Esophagus mucosa (tissue), 1 donor: ENCODE measurements around the gene TMSB4X. TPM values are rescaled to one million over a fixed set of nuclear protein-coding genes. Genes with fewer than 3 reads are reported as not detected.
A peak's percentile ranks its signal among the peaks of the same experiment; 100 is the strongest.
"Not testable (repeated sequence)": the region's sequence is repeated elsewhere in the genome, so short reads cannot be mapped to it uniquely, and the experiment has no call there.

Source experiments
- ATAC-seq: fragments of 200-7000 bp; cut with Tn5 transposase; one replicate; pipeline ENCODE4 v1.9.1; 2020
- total RNA-seq: library from RNA; stranded (reverse); gene quantifications from one replicate; pipeline ENCODE4 v1.2.4, GENCODE V29; 2023
- donor health status: DM: yes; HTN: yes; CAD: no.

Gene TMSB4X
- total RNA-seq, 1 donor from 2014 or later = 1,041 TPM

DNA sequence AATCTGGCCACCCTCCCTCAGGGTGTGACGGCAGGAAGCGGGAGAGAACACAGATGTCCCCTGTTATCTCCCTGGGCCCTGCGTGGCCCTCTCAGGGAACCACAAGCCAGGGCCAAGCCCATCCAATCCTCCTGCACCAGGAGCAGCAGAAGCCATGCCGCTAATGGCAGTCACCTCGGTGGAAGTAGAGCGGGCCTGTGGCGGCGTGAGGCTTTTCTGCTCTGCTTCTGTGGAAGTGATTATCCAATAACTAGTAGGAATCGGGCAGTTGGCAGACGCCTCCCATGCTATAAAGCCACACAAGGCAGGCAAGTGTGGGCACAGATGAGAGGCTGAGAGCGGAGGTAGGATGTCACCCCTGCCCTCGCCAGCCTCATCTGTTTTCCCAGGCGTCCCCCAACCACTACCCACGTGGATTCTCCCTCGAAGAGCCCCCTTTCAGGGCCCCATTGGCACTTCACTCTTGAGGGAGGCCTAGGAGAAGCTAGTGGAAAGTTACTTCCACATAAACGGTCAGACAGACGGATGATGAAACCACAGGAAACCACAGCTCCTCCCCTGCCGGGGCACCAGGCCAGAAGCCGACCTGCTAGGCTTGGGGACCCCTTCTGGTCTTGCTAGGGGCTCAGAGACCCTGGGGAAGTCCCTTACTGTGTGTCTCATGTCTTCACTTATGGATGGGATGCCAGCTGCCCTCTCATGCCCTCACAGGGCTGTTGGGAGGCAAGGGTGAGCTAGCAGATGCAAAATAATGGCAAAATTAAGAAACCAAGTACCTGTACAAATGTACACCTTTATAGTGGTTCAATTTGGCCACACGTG is 18.8 kb upstream of the TMSB4X start:
- peak; percentile 60 for ATAC-seq

DNA sequence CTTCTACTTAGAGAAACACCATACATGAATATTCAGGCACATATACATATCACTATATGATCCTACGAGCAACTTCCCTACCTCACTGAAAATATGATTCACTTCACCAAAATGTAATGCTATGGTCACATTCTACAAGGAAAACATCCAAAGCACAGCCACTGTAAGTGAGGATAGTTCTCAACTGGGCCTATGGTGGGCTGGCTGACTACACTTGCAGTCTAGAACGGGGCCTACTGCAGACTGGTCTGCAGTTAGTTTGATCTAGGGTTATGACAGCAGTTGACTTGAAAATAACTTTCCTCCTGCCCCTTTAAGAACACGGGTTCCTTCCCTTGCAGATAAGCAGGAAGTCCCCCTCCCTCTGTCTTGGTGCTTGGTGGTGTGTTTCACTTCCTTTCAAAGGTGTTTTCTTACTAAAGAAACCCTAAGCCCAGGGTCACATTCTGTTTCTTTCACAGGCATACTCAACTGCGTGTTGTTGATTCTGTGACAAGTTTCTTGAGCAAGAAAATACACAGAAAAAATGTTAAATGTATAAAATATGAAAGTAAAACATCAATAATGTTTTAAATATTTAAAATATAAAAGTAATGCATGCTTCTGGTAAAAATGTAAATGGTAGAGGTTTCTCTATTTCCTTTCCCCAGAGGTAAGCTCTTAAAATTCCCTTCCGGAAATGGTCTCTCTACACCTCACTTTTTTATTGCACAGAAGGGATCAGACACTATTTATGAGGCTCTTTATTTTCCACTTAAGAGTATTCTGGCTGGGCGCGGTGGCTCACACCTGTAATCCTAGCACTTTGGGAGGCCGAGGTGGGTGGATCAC is 18.0 kb upstream of the TMSB4X start:
- ATAC-seq = peak; percentile 56

DNA sequence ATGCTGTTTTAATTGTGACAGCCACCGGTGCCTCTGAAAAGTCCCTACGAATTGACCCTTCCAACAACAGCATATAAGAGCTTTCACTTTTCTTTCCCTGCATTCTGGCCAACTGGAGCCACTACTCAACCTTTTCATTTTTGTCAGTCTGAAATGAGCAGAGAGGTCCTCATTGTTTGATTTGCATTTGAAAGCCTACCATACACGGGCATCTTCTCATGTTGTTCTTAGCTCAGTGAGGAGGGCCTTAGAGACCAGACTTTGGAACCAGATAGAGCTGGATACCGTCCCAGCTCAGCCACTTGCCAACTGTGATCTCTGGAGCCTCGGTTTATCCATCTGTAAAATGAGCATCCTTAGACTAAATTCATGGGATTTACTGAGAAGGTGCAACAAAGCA is 16.9 kb upstream of the TMSB4X start:
- no peak for ATAC-seq

DNA sequence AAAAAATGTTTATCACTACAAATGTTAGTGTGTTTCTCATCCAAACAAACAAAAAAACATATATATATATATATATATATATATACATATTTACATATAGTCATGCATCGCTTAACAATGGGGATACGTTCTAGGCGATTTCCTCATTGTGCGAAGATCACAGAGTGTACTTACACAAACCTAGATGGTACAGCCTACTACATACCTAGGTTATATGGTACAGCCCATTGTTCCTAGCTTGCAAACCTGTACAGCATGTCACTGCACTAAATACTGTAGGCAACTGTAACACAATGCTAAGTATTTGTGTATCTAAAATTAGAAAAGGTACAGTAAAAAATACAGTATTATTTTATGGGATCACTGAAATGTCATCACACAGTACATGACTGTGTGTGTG is 16.4 kb upstream of the TMSB4X start:
- ATAC-seq = no peak

DNA sequence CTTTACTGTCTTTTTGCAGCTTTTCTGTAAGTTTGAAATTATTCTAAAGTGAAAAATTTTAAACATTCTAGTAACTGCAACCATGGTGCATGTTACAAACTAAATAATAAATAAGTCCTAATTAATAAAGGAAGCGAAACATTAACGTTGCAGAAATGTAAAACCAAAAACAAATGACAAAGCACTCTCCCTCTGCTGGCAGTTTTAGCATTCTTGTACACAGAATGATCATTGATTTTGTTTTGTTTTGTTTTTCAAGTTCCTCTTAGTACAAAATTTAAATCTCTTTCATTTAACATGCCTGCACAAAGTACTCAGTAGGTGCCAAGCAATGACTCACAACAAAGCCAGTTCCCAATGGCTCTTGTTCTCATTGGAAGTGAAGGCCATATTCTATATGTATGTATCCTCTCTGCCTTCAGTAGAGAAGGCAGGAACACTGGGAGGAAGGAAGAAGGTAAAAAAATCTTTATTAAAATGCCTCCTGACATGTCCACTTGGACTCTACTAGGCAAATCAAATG is 13.7 kb upstream of the TMSB4X start:
- peak; percentile 61 for ATAC-seq

DNA sequence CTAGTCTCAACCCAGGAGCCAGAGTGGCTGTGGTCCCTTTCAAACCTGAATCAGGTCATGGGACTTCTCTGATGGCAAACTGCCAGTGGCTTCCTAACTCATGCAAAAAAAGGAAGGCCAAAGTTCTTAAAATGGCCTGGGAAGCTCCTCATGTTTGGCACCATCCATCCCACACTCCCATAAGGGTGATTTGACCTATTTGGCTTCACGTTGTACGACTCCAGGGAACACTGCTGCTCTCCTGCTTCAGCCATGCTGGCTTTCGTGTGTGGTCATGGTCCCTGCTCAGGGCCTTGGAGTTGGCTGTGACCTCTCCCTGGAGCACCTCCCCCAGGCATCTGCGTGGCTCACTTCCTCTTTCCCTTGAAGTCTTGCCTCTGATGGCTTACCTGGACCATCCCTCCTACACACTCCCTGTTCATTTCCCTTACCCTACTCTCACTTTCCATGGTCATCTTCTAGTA is 12.8 kb upstream of the TMSB4X start:
- ATAC-seq = no peak

DNA sequence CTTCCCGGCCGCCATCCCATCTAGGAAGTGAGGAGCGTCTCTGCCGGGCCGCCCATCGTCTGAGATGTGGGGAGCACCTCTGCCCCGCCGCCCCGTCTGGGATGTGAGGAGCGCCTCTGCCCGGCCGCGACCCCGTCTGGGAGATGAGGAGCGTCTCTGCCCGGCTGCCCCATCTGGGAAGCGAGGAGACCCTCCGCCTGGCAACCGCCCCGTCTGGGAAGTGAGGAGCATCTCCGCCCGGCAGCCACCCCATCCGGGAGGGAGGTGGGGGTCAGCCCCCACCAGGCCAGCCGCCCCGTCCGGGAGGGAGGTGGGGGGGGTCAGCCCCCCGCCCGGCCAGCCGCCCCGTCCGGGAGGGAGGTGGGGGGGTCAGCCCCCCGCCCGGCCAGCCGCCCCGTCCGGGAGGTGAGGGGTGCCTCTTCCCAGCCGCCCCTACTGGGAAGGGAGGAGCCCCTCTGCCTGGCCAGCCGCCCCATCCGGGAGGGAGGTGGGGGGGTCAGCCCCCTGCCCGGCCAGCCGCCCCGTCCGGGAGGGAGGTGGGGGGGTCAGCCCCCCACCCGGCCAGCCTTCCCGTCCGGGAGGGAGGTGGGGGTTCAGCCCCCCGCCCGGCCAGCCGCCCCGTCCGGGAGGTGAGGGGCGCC is 11.6 kb upstream of the TMSB4X start:
- ATAC-seq = not testable (repeated sequence)

DNA sequence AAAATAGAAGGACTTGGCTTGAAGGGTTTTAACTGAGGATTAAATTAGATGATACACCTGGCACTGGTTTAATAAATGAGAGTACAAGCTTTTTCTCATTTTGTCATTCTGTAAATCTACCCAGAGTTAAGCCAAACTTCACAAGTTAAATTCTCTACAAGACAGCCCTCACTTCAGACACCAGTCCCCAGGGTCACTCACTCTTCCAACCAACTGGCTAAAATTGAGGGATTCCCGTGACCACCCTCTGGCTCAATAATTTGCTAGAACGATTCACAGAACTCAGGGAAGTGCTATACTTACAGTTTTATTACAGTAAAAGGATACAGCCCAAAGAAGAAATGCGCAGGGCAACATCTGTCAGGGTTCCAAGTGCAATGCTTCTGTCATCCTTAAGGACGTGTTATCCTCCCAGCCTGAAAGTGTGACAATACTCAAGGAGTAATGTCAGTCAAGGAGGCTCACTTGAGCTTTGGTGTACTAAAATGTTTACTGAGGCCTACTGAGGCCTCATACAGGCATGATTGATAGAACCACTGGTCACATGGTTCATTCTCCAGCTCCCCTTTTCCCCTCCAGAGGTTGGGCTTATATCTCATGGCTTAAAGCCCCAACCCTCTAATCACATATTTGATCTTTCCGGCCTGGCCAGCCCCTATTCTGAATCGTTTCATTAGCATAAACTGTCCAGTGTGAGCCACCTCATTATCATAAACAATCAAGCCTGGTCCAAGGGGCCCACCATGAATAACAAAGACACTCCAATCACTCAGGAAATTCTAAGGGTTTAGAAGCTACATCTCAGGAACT is 9.6 kb upstream of the TMSB4X start:
- ATAC-seq = no peak

DNA sequence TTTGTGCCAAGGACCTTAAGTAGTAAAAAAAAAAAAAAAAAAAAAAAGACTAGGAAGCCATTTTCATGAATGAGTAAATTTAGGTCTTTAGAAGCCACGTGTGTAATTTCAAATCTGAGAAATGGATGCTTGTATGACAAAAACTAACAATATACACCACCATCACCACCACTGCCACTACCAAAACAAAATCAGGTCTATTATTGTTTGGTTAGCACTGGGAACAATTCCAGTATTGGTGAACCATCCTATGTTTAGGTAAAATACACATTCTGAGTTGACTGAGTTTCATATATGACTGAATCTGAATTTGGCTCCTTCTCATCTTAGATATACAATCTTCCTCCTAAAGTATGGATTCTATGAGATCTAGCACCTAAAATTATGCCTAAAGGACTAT is 8.8 kb upstream of the TMSB4X start:
- ATAC-seq = no peak

DNA sequence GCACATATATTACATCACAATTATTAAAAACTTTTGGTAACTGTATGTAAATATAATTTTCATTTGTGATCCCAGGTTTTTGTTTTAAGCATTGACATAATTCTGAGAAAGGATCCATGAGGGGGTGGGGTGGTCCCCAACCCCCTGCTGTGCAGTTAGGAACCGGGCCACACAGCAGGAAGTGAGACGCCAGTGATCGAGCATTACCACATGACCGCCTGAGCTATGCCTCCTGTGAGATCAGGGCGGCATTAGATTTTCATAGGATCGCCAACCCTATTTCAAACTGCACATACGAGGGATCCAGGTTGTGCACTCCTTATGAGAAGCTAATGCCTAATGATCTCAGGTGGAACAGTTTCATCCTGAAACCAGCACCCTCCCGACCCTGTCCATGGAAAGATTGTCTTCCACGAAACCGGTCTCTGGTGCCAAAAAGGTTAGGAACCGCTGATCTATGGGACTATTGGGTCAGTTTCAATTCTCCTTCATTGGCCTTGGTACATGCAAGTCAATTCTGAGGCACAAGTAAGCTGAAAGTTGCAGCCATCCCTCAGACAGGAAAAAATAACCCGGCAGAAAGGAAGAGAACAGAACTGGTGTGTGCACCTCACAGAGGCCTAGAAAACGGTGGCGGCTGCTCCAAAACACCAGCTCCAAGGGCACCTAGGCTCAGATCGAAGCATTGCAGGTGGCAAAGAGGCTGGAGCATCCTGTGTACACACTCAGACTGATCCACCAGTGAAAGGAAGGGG is 7.0 kb upstream of the TMSB4X start:
- ATAC-seq = no peak

DNA sequence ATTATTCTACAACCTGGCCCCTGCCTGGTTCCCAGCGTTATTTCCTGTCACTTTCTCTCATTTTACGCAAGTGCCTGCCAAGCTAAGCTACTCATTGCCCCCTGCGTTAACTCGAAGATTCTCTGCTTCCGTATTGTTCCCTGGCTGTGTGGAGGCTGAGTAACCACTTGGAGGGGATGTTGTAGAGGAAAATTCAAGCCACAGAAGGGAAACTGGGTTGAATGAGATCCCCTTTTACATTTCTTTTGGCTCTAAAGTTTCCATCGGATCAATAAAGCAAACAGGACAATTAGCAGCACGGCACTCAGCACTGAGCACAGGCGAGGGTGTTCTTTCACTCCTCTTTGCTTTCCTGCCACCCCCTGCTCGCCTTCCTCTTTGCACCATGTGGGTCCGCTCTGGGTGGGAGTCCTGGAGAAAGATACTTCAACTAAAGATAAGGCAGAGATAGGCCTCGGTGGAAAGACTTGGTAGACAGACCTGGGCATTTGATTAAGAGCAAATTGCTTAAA is 4.2 kb upstream of the TMSB4X start:
- no peak for ATAC-seq

DNA sequence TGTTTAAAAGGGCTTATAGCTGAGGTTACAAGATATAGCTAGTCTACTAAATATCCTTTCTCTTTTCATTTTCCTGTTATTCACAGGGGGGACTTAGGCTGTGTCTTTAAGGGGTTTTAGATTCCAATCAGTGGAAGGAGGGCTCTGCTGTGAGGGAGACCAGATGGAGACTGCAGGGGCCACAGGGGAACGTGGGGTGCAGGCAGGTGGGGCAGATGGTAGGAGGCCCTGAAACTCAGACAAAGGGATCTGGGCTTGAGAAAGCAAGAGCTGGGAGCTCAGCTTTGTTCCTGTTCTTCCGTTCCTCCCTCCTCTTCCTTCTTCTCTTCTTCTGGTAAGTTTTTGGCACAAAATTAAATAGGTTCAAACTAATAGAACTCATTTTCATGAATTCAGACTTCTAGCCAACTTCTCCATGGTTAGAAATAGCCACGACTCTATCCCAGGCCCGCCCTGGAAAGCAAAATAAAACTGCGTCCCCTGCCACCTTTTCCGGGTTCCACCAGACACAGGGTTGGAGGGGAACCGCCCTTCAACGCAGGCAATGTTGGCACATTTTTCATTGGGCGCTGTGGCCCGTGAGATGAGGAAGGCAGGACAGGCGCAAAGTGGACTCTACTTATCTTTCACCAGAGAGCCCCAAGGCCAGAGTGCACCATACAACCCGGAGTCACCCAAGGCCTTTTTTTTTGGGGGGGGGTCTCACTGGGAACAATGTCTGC is 3.5 kb upstream of the TMSB4X start:
- ATAC-seq = no peak

DNA sequence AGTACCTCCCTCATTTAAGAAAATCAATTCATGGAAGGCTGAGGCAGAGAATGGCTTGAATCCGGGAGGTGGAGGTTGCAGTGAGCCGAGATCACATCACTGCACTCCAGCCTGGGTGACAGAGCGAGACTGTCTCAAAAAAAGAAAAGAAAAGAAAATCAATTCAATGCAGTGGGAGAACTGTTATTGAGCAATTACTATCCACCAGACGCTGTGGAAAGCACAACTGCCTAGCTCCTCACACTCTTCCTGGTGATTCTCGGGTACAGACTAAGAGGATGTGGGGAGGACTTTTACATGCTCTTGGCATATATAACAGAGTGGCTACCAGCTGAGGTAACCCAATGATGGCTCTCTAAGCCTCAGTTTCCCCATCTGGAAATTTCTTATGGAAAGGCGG is 2.7 kb upstream of the TMSB4X start:
- ATAC-seq = no peak

DNA sequence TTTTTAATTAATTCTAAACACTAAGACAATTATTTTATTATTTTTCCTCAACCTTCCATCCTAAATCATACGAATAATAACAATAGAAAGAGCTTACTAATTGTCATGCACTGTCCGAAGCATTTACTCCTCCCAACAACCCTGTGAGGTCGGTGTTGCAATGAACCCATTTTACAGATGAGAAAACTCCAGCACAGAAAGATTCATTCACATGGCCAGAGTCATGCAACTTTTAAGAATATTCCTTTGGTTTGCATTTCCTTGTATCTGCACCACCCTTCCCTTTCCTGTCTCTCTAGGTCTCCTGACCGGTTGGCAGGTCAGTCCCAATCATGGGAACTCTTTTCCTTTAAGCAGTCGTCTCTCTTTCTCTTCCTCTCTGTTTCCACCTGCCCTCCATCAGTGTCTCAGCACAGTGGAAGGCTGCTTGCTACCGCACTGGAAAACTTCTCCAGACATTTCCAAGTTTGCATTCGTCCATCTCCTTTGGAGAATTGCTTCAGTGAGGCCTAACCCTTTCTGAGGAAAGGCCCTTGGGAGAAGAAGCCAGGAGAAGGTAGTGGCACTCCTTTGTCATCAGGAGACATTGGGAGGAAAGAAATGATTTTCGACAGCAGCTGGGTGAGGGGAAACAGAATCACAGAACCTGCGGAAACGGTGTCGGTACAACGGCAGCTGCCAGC is 1.9 kb upstream of the TMSB4X start:
- no peak for ATAC-seq

DNA sequence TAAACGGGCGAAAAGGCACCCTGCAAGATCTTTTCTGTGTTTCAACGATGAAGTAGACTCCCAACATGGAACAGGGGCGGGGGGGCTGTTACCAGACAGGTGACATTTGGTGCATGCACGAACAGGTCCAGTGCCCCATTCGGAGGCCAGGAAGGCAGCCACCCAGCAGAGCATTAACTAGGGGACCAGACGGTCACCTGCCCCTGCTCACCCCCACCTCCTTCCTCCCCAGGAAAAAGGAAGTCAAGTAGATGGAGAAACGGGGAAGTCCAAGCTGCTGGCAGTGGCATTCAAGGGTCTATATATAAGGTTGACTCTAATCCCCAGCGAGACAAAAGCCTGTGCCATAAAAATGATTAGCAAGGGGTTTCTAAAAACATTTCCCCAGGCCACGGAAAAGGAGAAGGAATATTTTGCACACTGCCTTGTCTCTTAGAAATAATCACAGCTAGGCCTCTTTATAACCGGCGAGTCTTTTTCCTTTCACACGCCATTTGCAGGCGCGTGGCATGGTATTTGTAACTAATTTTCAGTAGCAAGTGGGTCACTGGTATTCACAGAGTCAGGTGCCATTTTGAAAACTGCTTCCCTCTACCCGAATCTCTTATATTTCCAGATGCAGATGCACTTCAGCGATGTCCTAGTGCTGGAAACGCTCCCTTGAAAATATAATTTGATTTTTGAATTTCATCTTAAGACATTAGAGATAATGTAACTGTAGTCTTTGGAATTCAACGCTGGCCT is 1.2 kb upstream of the TMSB4X start:
- ATAC-seq = no peak

DNA sequence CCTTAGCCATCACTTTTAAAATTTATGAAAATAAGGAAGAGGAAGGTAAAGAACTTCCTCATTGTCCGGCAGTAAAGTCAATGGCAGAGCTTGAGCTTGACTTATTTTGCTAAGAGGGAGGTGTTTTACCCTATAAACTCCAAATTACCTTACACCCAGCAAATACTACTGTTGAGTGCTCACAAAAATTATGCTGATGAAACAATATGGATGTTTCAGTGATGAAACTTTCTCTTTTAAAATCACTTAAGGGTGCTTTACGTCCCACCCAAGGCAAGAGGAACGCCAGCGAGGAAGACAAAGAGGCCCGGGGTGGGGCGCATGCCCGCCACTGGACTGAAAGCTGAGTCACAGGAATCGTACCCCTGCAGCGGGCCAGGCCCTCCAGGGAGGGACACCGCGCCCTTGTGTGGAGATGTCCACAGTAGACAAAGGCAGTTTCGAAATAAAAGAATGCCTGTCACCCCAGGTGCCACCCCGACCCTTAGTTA is 560 bp upstream of the TMSB4X start:
- peak; percentile 70 for ATAC-seq

DNA sequence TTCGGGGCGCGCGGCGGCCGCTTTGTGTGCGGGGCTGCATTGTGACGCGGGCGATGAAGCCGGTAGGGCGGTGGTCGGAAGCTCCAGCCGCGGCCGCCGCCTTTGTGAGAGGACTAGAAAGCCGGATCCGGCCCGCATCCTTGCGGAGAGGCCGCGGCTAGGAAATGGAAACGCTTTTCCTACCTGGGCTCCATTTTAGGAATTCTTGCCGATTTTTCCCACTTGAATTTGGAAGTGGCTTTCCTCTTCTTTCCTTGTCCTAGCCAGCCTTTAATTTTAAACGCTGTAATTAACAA is 708 bp downstream of the TMSB4X start:
- no peak for ATAC-seq

DNA sequence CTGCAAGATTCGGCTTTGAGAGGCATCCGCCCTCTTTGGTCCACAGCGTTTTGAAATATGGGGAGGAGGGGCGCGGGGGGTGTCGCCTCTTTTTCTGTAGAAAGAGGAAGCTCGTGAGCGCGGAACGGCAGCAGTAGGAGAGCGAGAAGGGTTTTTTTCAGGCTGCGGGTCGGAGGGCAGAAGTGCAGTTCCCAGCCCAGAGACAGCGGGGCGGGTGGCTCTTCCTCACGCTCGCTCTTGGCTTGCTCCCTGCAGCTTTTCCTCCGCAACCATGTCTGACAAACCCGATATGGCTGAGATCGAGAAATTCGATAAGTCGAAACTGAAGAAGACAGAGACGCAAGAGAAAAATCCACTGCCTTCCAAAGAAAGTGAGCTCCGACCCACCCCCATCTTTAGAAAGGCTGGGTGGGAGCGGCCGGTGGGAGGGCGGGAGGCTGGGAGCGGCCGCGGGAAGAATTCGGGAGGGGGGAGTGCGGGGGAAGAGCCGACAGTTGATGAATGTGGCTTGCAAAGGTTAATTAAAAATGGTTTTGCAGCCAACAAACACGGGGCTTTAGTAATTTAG is 1.2 kb downstream of the TMSB4X start:
- ATAC-seq = no peak
